A549 (cell line): ENCODE data around the gene SPDYE4. TPM values are rescaled to one million over a fixed set of nuclear protein-coding genes. Genes with fewer than 3 reads are reported as not detected.

Experiments used
- ATAC-seq, 2 experiments: fragments of 200-7000 bp in 1 of 2; fragments of >200 bp in 1 of 2; cut with Nextera tagmentation in 1 of 2; cut with Tn5 transposase in 1 of 2; 3 replicates each; pipeline versions ENCODE4 v1.8.0 to v1.9.1; 2018 to 2020; ENCODE audit warnings: mild to moderate bottlenecking in 1 of 2, moderate library complexity in 1 of 2
- CTCF ChIA-PET: fragments of 300-600 bp; sonication (Branson Sonifier 250); formaldehyde crosslinking; extraction: SDS; loops from one replicate; lab custom pipeline; 2021; ENCODE audit warnings: antibody characterized with exemption, inconsistent platforms; lab: Yijun Ruan, JAX
- POLR2A ChIA-PET: fragments of 350-600 bp; formaldehyde crosslinking; extraction: SDS; loops from one replicate; lab custom pipeline; 2021; ENCODE audit warnings: antibody characterized with exemption, inconsistent platforms; lab: Yijun Ruan, JAX
- DNase-seq, 2 experiments: peaks; one replicate each; pipeline versions ENCODE4 v3.0.0 to v3.0.0-alpha.2; 2011 to 2016; ENCODE audit warnings: low read depth in 1 of 2, low spot score in 1 of 2
- FAIRE-seq: peaks from 2 replicates; lab custom pipeline; 2011; peaks lifted over from hg19 to GRCh38; lab: Jason Lieb, UNC
- H3K27ac ChIP-seq, 2 experiments: fragments of >200 bp; sonication (Bioruptor Twin); formaldehyde crosslinking; 3 replicates each; pipeline ENCODE4 v1.5.1; 2016 to 2017
- H3K4me1 ChIP-seq: fragments of >200 bp; sonication (Bioruptor Twin); formaldehyde crosslinking; 3 replicates; pipeline ENCODE4 v1.6.1; 2016
- H3K4me2 ChIP-seq: fragments of >200 bp; sonication (Bioruptor Twin); formaldehyde crosslinking; 3 replicates; pipeline ENCODE4 v1.6.1; 2016
- H3K4me3 ChIP-seq: fragments of >200 bp; sonication (Bioruptor Twin); formaldehyde crosslinking; 3 replicates; pipeline ENCODE4 v1.5.1; 2016
- H3K9me3 ChIP-seq: fragments of >200 bp; sonication (Bioruptor Twin); formaldehyde crosslinking; 3 replicates; pipeline ENCODE4 v1.6.1; 2016
- BCL3 ChIP-seq: fragments of >200 bp; sonication (Bioruptor Twin); formaldehyde crosslinking; IDR thresholded peaks from 3 replicates; pipeline ENCODE4 v1.6.1; 2016
- BHLHE40 ChIP-seq: IDR thresholded peaks from 2 replicates; pipeline ENCODE4 v1.6.1; 2012; ENCODE audit warnings: low read depth, low read length, inconsistent platforms
- CBX8 ChIP-seq: fragments of 200-600 bp; sonication (generic); IDR thresholded peaks from 2 replicates; pipeline ENCODE4 v1.6.1; 2016
- CHD2 ChIP-seq: fragments of 150-350 bp; IDR thresholded peaks from 2 replicates; pipeline ENCODE4 v1.6.1; 2014; ENCODE audit warnings: low read length; ENCODE audit not compliant: partially characterized antibody
- CHD4 ChIP-seq: fragments of 200-600 bp; sonication (generic); IDR thresholded peaks from 2 replicates; pipeline ENCODE4 v1.6.1; 2016; ENCODE audit warnings: antibody characterized with exemption, mild to moderate bottlenecking, borderline replicate concordance
- EHF ChIP-seq: fragments of 250-450 bp; sonication (Bioruptor Pico); IDR thresholded peaks from 2 replicates; pipeline ENCODE4 v1.5.0; 2020; ENCODE audit warnings: mild to moderate bottlenecking
- EHMT2 ChIP-seq: fragments of 200-600 bp; sonication (generic); IDR thresholded peaks from 2 replicates; pipeline ENCODE4 v1.6.1; 2016; ENCODE audit warnings: antibody characterized with exemption, low read depth, mild to moderate bottlenecking, moderate library complexity
- ELK1 ChIP-seq: fragments of 150-350 bp; IDR thresholded peaks from 2 replicates; pipeline ENCODE4 v1.6.1; 2014; ENCODE audit warnings: low read depth, mild to moderate bottlenecking, low read length
- GATA3 ChIP-seq: IDR thresholded peaks from 2 replicates; pipeline ENCODE4 v1.6.1; 2012; ENCODE audit warnings: borderline replicate concordance
- HDAC2 ChIP-seq: fragments of 200-600 bp; sonication (generic); IDR thresholded peaks from 2 replicates; pipeline ENCODE4 v1.6.1; 2016
- HES2 ChIP-seq: fragments of >200 bp; sonication (Bioruptor Twin); formaldehyde crosslinking; IDR thresholded peaks from 2 replicates; pipeline ENCODE4 v1.6.1; 2016
- HOXA7 ChIP-seq: fragments of 250-450 bp; sonication (Bioruptor Pico); IDR thresholded peaks from 2 replicates; pipeline ENCODE4 v1.5.0; 2020; ENCODE audit warnings: mild to moderate bottlenecking, moderate library complexity
- KDM1A ChIP-seq: fragments of 200-600 bp; sonication (generic); IDR thresholded peaks from 2 replicates; pipeline ENCODE4 v1.6.1; 2016; ENCODE audit warnings: low read depth, mild to moderate bottlenecking
- MAFK ChIP-seq: fragments of 450-650 bp; IDR thresholded peaks from 2 replicates; pipeline ENCODE4 v1.6.1; 2014; ENCODE audit not compliant: partially characterized antibody
- MAX ChIP-seq: IDR thresholded peaks from 2 replicates; pipeline ENCODE4 v1.6.1; 2012
- NFE2L2 ChIP-seq: fragments of 150-350 bp; conservative IDR thresholded peaks from 2 replicates; pipeline ENCODE4 v1.6.1; 2014; ENCODE audit warnings: low read length
- NR3C1 ChIP-seq: fragments of >200 bp; sonication (Bioruptor Twin); formaldehyde crosslinking; IDR thresholded peaks from 3 replicates; pipeline ENCODE4 v1.6.1; 2017
- PBX3 ChIP-seq: IDR thresholded peaks from 2 replicates; pipeline ENCODE4 v1.6.1; 2012
- RCOR1 ChIP-seq: fragments of 150-350 bp; IDR thresholded peaks from 2 replicates; pipeline ENCODE4 v1.6.1; 2014; ENCODE audit warnings: antibody characterized with exemption, low read length, low read depth
- RNF2 ChIP-seq: fragments of 200-600 bp; sonication (generic); IDR thresholded peaks from 2 replicates; pipeline ENCODE4 v1.6.1; 2016; ENCODE audit warnings: low read depth, mild to moderate bottlenecking, antibody characterized with exemption, moderate library complexity, borderline replicate concordance
- SMC3 ChIP-seq: fragments of >200 bp; sonication (Bioruptor Twin); formaldehyde crosslinking; IDR thresholded peaks from 3 replicates; pipeline ENCODE4 v1.6.1; 2018; ENCODE audit warnings: inconsistent platforms
- TFCP2L1 ChIP-seq: fragments of 250-450 bp; sonication (Bioruptor Pico); IDR thresholded peaks from 2 replicates; pipeline ENCODE4 v1.5.0; 2021; ENCODE audit warnings: mild to moderate bottlenecking
- ZNF302 ChIP-seq: fragments of 250-450 bp; sonication (Bioruptor Pico); IDR thresholded peaks from 2 replicates; pipeline ENCODE4 v1.9.0; 2021; ENCODE audit warnings: inconsistent platforms, mild to moderate bottlenecking, moderate library complexity
- WGBS: methylation state at CpG from one replicate; pipeline ENCODE4 v1.1.6; 2017; ENCODE audit errors: missing lambda C conversion rate; 5-methylcytosine and 5-hydroxymethylcytosine counted together
- polyA plus RNA-seq, 4 experiments: library from polyadenylated mRNA; depleted of rRNA in 3 of 4; stranded (reverse); fragments of >200 nt; fragmentation: RNase III in 1 of 4; extraction: RNeasy Plus Mini Kit Qiagen cat#74134 plus additional on column Dnase treatment in 1 of 4; gene quantifications; 2 replicates in 3 of 4; 3 replicates in 1 of 4; pipeline ENCODE4 v1.2.3, GENCODE V29; 2011 to 2017

SPDYE4 gene
- polyA plus RNA-seq, 2 of the 4 experiments (the other 2 are of a cell fraction) = not detected

DNA sequence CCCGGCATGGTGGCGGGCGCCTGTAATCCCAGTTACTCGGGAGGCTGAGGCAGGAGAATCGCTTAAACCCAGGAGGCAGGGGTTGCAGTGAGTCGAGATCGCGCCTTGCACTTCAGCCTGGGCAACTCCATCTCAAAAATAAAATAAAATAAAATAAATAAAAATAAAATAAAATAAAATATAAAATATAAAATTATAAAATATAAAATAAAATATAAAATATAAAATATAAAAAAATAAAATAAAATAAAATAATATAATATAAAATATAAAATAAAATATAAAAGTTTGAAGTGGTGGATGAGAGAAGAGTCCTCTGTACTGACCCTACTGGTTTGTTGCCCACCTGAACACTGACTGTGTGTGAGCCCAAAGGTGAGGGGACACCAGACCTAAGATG is 28.9 kb downstream of the SPDYE4 start:
- Histone ChIP-seq H3K4me1 (no peaks in the 10 kb centered on the region), H3K4me2 (no peak overlapping the region)
- POLR2A ChIA-PET = no interaction called here
- no peak for TF ChIP-seq HDAC2
- TF ChIP-seq CBX8 = no peak
- no peak for TF ChIP-seq BHLHE40
- no peak for TF ChIP-seq ZNF302 (CRISPR knock-in tag)
- TF ChIP-seq RCOR1 = no peak
- no peak for TF ChIP-seq CHD4
- TF ChIP-seq HOXA7 (CRISPR knock-in tag) = no peak
- TF ChIP-seq BCL3 = no peak
- no peak for TF ChIP-seq ELK1
- TF ChIP-seq SMC3 = no peak
- TF ChIP-seq TFCP2L1 (CRISPR knock-in tag) = no peak
- TF ChIP-seq KDM1A = no peak
- TF ChIP-seq EHF = no peak
- TF ChIP-seq PBX3 = no peak
- no peak for TF ChIP-seq CHD2
- no peak for TF ChIP-seq HES2
- TF ChIP-seq NFE2L2 = no peak
- TF ChIP-seq NR3C1 = no peak
- no peak for TF ChIP-seq GATA3
- TF ChIP-seq, all 56 proteins: peak for 0
- H3K27ac ChIP-seq = no peak overlapping the region
- 90% methylated on average over 8 of the region's 8 CpGs for whole genome bisulfite sequencing
- ATAC-seq (no peak), FAIRE-seq (no peak), DNase-seq (no peak)
- H3K4me3 ChIP-seq = no peak overlapping the region
- H3K9me3 ChIP-seq = no peaks in the 10 kb centered on the region
- CTCF ChIA-PET = interaction anchor here (0.7 to 0.9 kb wide), 2 partner anchors 307 to 319 kb away, joined by 3 read pairs; no protein-coding TSS in a partner anchor

GRCh38 chr17:8728971-8729370 is 29.4 kb downstream of the SPDYE4 start:
- Histone ChIP-seq H3K27ac (no peak overlapping the region), H3K9me3 (no peaks in the 10 kb centered on the region), H3K4me2 (no peak overlapping the region), H3K4me1 (no peaks in the 10 kb centered on the region), H3K4me3 (no peak overlapping the region)
- ATAC-seq = no peak
- DNase-seq = no peak
- no peak for FAIRE-seq
- TF ChIP-seq EHMT2 = no peak
- no peak for TF ChIP-seq NFE2L2
- TF ChIP-seq RNF2 = no peak
- TF ChIP-seq MAFK = peak; percentile 74
- POLR2A ChIA-PET = no interaction called here
- WGBS = 47% methylated on average over 5 of the region's 5 CpGs
- CTCF ChIA-PET = interaction anchor here (0.9 kb wide), 1 partner anchor 319 kb away, joined by 3 read pairs; no protein-coding TSS in a partner anchor

DNA sequence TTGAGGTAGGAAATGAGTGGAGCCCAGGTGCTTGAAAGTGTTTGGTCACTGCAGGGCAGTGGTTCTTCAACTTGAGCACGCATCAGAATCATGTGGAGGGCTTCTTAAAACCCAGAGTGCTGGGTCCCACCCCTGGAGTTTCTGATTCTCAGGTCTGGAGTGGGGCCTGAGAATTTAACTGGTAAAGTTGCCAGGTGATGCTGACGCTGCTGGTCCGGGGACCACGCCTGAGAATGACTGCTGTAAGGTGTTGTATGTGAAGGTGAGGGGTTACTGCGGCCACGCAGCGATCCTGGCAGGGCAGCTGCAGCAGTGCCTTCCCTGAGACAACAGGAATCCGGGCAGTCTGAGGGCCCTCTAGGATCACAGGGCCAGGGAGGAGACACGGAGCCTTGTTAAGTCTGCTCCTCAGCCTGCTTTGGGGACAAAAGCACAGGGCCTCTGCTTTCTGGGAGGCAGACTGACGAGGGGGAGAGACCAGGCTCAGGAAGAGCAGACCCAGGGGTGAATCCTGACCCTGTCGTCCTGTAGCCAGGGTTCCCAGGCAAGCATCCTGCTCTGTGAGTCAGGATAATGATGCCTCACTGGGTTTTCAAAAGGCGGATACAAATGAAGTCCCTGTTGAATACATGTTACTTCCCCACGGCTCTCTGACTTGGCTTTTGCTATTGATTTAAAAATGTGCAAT is 30.0 kb downstream of the SPDYE4 start:
- Histone ChIP-seq H3K27ac (no peak overlapping the region), H3K9me3 (no peaks in the 10 kb centered on the region)
- no peak for TF ChIP-seq MAX
- TF ChIP-seq, all 56 proteins: peak for 0
- WGBS = 63% methylated on average over 13 of the region's 13 CpGs
- FAIRE-seq (no peak), DNase-seq (no peak), ATAC-seq (no peak)
- no peak overlapping the region for H3K4me2 ChIP-seq
- CTCF ChIA-PET = no interaction called here
- POLR2A ChIA-PET = no interaction called here
- no peaks in the 10 kb centered on the region for H3K4me1 ChIP-seq
- H3K4me3 ChIP-seq = no peak overlapping the region
